Left hindlimb (tissue), 1 donor: ENCODE measurements around the gene LMO1.

Experiments used
- DNase-seq: peaks from one replicate; pipeline ENCODE4 v3.0.0-alpha.2; 2018

The LMO1 gene

DNA sequence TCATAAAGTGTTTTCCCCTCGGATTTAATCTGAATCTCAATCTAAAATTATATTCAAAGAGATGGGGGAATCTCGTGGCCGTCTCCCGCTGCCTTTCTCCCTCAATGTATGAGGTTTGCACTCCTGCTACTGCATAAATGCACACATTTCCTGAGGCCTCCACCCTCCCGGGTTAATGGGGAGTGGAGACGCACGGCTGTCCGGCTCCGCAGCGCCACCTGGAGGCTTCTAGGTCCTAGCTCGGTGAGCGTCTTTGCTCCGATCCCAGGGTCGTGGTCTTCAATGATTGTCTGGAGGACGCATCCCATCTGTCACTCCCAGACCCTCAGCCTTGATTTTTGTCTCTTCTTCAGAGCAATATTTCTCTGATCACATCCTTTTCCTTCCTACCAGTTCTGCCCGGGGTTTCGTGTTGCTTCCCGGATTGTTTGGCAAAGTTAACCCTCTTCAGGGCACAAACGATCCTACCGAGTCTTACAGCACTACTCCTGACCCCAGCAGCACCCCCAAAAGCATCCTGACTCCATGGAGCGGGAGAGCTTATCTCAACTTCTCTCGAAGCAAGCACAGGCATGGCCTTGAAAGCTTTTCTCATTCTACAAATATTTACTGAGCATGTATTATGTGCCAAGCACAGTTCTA lies at the start of gene LMO1:
Gene LMO1, minus strand, starts transcription at position 110 of the 642 bp plus-strand sequence. CDS start 516 bp downstream, outside the sequence.
- peak; percentile 84 for DNase-seq

DNA sequence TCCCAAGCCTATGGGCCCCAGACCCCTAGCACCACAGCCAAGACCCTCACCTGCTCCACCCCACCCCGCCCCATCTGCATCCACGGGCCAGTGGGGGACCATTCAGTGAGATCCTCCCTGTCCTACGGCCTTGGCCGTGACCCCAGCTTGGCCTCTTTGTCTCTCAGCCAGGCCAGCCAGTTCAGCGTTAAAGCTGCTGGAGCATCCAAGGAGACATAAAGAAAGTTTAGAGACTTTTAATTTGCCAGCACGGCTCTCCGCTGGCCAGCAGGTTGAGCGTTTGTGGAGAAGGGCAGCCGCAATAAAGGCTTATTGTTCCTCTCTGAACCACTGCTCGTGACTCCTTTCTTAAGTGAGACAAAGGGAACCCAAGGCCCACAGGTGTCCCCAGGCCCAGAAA lies 49.3 kb upstream of the LMO1 start:
- DNase-seq: no peak

DNA sequence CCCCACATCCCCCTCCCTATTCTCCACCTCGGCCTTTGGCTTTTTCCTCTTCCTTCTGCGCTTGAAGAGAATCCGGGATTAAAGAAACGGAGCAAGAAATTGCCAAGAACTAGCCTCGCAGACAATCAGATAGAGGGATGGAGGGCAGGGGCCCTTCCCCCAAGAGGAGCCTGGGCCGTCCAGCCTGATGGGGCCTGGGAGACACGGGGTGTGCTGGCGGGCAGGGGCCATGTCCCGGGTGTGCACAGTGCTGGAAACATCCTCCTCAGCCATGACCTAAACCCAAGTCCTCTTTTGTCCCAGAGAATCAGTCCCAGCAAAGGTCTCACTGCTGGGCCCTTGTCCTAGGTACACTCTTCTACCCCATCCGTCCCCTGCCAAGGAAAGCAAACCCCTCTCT lies 47.7 kb upstream of the LMO1 start:
- no peak for DNase-seq

DNA sequence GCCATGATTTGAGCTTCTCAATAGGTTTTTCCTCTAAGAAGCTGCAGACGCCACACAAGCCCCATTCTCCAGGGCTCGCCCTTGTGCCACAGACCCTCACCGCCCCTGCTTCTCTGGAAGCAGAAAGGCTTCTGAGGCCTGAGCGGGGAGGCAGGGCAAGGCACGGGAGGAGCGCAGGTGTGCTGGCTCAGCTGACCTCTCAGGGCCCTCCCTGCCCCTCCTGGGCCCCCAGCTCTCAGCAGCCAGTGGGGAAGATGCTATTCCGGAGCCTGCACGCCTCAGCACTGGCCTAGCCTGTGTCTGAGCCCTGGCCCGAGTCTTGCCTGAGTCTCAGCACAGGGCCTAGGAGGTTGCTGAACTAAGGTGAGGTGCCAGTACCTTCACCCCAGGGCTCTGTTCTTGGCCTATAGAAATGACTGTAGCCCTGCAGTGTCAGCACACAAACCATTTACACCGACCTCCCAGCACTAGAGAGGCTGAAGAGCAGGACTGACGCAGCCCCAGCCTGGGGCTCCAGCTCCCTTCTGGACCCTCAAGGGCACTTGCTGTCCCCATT lies 47.1 kb upstream of the LMO1 start:
- no peak for DNase-seq

DNA sequence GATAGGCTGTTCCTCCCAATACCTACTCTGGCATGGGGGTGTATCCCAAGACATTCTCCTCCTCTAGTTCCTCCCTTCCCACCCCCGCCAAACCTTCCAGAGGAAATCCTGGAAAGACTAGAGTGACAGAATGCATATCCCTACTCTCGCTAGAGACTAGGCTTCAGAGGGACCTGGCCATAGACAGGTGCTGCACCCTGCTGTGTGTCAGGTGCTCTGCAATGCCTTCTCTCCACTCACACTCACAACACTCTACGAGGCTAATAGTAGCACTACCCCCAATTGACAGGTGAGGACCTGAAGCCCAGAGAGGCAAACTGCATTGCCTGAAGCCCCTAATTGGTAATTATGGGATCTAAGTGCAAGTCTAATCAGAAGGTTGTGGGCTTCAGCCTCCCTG lies 46.2 kb upstream of the LMO1 start:
- no peak for DNase-seq

DNA sequence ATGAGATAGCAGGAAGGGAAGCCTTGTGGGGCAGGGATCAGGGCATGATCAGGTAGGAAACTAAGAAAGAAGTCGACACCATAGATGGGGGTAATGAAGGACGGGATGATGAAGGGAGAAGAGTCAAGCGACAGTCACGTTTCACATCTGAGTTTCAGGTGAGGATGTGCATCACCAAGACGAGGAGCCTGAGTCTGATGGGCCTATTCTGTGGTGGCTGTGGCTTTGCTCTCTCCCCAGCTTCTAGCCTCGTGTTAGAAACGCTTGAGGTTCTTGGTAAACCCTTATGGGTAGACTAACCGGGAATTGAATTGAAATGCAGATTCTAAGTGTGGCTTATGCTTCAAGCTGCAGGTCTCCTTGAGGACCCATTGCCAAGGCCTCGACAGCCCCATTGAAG lies 45.6 kb upstream of the LMO1 start:
- no peak for DNase-seq

DNA sequence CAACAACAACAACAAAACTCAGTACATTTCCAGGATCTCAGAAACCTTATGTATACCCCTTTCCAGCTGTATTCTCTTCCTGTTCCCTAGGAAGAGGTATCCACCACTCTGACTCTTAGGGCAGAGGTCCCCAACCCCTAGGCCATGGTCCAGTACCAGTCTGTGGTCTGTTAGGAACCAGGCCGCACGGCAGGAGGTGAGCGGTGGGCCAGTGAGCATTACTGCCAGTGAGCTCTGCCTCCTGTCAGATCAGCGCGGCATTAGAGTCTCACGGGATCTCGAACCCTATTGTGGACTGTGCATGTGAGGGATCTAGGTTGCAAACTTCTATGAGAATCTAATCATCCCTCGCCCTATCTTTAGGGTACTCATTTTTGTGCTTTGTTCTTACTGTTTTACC lies 43.9 kb upstream of the LMO1 start:
- no peak for DNase-seq

DNA sequence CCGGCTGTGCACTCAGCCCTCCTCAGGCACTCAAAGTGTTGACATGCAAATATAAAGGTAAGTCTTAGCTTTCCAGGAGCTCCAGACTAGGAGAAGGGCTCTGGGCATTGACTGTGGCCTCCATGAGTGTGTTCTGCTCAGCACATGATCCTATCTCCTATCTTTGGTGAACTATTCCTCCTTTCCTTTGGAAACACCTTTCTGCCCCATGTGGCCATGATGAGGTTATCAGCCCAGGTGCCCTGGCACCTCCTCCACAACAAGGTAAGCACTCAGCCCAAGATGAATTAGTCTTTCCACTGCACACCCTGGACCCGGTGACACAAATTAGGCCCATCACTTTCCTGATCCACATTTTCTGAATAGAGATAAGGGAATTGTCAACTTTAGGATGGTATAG lies 37.9 kb upstream of the LMO1 start:
- DNase-seq: no peak

DNA sequence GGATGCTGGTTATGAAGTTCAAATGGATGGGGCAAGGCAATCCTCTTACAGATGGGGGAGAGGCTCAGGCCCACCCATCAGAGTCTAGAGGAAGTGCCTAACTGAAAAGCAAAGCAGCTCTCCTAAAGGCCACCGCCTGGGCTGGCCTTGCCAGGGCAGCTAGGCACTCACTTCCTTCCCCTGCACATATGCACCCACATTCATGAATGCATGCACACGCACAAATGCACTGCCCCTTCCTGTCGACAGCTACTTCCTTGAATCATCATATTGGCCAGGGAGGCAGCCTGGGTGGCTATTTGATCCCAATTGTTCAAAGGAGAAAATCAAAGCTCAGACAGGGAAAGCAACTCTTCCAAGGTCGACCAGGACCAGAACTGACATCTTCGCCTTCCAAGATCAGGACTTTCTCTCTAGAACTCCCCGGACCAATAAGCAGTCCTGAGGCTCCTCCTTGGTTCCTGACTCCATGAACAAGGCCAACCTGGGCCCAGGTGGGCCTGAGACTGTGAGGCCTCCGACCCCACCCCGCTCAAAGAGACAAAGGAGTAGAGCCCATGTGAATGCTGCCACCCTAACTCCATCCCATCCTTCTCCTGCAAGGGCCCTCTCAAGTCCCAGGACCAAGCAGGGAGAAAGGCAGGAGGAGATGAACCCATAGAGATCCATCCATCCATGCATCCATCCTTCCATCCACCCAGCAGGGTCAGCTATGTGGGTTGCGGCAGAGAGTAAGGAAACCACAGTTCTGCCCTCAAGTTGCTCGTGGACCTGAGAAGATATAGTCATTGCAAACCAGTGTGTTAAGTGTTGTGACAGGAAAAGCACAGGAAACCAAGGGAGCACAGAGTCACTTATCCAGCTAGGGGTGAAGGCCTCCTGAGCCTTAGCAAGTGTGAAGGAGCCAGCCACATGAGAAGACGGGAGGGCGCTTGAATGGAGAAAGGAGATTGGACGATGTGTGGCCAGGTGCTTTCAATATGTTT lies 35.4 kb upstream of the LMO1 start:
- DNase-seq: no peak

DNA sequence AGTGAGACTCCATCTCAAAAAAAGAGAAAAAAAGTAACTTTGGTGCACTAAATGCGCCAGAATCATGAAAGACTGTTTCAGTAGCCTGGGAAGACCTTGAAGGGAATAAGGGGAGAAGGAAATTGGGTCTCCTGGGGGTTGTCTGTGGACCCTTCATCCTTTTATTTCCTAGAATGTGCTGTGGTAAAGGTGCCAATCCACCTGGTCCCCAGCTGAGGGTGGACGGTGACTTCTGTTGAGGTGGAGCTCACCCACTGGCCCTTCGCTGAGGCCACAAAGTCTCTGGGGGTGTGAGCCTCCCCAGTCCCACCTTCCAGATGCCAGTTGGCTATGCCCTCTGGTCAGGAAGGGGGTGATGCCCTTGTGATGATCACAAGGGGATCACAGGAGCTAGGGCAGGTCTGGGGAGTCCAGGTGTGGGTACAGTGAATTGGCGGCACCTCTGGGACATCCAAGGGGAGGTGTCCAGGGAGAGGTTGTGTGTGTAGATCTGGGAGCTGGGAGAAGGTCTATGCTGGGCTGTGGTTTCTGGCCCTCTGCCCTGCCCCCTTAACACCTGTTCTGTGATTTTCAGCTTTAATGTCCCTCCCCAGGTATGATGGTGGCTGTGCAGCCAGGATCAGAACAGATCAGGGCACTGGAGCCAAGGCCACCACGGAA lies 34.2 kb upstream of the LMO1 start:
- DNase-seq: no peak

DNA sequence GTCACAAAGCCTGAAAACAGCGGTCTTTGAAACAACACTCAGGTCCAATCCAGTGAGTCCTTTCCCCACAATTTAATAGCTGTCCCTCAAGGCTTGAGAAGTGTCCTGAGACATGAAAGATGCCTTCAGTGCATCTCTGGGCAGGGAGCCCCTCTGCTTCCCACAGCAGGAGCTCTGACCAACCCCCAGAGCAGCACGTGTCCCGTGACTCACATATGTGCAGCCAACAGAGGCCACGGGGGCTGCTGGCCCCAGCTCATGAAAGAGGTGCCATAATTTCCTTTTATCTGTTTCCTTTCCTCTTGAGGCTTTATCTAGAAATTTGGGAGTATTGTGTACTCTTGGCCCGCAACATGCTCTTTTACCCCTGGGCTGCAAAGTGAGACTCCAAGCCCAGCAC lies 33.2 kb upstream of the LMO1 start:
- no peak for DNase-seq

DNA sequence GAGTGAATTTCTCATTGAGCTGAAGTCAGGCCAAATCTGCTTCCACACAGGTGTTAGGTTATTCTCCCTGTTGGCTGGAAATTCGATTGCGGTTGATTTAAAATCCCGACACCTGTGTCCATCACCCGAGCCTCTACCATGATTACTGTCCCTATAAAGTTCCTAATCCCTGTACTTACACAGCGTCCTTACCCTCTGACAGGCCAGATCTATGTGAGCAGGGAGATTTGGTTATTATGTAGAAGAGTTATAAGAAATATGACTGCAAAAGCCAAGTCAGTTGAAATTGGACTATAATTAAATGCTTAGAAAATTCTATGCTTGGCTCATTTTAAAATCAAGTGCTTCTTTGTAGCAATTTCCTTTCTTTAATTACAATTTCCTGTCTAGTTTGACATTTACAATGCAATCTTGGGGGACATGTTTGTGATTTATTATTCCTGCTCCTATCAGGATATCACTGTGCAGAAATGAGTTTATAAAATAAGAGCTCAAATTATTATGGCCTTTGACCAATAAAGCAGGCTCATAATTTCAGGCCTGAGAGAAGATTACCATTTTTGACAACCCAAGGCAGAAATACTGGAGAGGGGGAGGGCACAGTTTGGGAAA lies 32.5 kb upstream of the LMO1 start:
- DNase-seq: no peak

DNA sequence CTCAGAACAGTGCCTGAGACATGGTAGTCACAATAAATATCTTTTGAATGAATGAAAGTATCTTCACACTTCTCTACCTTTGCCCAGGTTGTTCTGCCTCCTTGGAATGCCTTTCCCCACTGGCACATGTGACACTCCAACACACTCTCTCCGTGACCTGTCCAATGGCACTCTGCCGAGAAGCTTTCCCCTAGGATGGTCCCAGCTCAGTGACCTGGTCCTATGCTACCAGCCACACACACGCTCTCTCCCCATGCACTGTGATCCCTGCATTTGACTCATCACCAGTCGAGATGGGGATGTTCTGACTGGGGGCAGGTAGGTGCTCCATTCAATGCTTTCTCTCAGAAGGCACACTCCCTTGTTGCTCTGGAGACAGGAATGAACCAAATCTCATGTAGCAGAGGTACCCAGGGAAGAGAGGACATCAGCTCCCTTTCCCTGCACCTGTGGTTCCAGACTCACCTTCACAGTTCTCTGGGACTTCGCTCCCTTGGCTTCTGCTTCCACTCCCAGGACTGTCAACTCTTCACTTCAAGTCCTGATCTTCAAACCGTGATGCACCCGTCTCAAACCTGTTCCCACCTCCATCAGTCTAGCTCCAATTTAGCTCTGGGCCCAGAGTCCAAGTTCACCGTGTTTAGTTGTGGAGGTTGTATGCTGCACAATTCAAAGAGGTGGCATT lies 30.7 kb upstream of the LMO1 start:
- no peak for DNase-seq

DNA sequence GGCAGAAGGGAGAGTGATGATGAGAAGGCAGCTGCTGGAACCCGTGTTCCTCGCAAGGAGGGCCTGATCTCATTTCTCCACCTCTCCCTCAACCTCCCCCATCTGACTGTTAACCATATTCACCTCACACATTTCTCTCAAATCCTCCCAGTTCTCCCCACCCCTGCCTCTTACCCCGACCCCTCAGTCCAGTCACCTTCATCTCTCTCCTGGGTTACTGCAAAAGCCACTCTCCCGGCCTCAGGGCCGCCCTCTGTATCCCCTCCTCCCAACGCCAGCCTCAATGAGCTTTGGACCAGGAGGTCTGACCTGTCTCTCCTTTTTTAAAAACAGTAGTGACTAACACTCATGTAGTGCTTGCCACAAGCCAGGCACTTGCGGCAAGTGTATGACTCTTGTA lies 29.5 kb upstream of the LMO1 start:
- no peak for DNase-seq

DNA sequence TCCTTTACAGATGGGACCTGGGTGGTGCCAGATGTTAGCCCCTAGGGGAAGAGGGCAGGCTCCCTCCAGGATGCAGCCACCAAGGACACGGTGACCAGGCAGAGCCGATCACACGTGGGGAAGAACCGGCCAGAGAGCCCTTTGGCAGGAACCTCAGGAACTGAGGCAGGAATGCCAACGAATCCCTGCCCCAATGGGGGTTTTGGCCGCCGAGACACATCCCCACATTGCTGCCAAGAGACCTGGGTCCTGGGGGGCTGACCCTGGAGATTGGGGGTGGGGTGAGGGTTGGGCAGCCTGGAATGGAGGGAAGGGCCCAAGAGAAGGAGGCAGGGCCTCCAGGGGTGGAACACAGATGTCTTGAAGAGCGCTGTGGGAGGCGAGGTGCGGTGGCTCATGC lies 28.7 kb upstream of the LMO1 start:
- no peak for DNase-seq

DNA sequence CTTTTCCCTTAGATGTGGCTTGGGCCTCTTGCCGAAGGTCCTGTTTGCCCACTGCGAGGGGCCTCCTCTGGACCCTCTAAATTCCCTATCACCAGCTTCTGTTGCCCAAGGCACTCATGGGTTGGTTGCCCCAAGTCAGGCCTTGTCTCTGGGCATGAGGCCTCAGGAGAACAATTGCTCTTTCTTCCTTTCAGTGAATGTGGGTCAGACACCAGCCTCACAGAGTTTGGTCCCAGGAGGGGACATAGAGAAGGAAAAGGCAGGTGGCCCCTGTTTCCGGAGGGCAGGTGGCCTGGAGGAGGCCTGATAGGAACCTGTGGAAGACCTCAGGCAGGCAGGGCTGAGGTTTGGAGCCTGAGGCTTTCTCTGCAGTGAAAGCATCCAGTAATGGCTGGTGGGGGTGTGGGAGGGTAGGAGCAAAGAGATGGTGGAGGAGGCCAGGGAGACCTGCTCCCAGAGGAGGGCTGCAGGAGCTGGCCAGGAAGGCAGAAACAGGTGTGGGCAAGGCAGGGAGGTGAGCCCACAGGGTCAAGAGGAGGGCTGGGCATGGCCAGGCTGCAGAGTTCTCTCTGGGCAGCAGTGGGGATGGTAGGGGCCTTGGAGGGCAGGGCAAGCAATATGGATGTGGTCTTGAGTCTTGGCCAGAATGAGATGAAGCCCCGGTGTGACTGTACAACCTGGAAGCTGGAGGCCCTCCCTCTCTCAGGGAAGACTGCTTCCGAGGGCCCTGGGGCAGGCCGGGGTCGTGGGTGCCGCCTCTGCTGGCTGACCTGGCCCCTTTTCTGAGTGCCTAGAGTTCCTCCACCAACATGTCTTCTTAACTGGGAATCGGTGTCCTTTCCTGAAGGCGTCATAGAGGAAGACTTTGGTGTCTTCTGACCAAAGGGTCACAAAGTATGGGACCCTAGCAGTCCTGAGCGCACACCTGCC lies 28.0 kb upstream of the LMO1 start:
- DNase-seq: no peak

DNA sequence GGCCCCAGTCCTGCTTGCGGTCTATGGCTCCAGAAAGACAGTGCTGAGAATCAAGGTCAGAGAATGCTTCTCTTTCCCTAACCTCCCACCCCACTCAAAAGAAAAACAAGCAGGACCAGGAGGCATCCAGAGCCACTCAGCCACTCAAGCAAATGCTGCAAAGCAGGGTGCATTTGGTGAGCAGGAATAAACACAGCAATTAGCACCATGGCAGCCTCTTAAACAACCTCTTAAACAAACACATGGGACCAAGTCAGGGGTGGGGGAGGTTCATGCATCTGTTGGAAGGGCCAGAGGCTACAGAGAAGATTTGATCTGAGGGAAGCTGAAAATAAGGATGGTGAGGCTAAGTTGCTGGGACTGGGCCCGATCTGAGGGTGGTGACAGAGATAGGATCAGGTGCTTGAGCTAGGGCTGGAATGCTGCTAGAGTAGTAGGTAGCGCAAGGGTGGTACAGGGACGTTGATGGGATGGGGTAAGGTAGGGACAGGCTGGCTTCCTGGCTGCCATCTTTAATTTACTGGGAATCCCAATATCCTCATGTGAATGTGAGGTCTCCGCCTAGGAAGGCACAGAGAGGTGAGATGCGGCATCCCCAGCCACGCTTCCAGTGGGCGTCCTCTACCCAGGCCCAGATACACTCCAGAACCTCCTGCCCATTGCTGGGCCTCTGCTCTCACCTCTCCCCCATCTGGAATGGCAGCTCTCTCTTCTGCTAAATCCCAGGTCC lies 26.6 kb upstream of the LMO1 start:
- DNase-seq: no peak

DNA sequence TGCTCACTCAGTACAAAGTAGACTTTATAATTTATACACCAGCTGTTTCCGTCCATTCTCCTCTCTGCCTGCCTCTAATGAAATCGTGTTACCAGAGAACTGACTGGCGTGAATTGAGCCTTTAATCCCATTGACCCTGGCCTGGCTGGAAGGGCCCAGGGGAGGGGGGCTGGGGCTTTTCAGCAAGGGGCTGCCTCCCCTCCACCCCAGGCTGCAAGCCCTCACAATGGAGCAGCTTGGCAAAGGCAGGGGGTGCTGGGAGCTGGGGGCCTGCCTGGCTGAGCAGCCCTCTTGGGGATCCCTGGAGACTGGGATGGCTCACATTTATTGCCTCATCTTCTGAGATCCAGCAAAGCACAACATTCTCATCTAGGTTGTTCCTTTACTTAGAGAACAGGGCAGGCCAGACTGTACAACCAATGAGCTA lies 25.8 kb upstream of the LMO1 start:
- DNase-seq: no peak

DNA sequence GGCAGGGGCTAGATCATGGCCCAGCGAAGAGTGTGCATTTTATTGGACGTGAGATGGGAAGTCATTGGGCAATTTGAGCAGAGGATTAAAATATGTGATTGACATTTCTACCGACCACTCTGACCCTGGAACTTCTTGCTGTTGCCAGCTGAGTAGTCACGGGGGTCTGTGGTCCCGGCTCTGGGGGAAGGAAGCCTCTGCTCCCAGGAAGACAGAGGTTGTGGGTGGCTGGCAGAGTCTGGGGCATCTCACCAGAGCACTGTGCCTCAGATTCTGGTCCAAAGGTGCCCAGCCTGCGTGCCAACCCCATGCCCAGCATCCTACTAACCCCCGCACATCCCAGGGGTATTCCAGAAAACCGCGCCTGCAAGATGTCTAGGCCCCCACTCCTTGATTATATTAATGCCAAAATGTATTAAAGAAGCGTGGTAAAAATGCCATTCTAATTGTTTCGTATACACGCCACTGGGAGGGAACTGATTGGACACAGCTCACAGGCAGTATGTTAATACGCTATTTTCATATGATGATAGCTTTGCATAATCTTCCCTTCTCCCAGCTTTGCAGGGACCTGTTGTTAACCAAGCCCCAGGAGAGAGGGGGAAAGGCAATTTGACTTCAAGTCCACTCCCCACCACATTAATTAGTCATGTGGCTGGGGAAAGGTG lies 25.3 kb upstream of the LMO1 start:
- DNase-seq: no peak
